C4-2B (cell line): Measurements from ENCODE around the gene PBRM1.
"Not testable (repeated sequence)": the region's sequence is repeated elsewhere in the genome, so short reads cannot be mapped to it uniquely, and the experiment has no call there.

Experiments used
- H3K27ac ChIP-seq: fragments of 450-650 bp; 2 replicates; pipeline ENCODE4 v1.5.1; 2017
- CTCF ChIP-seq: fragments of 450-650 bp; conservative IDR thresholded peaks from 2 replicates; pipeline ENCODE4 v1.5.1; 2017; ENCODE audit warnings: mild to moderate bottlenecking
- ZFX ChIP-seq: fragments of 450-650 bp; IDR thresholded peaks from 2 replicates; pipeline ENCODE4 v1.6.1; 2017

PBRM1 gene

GRCh38 chr3:52678265-52679198, 7.2 kb downstream of the PBRM1 start:
- H3K27ac ChIP-seq = no peak overlapping the region
- TF ChIP-seq CTCF (no peak), ZFX (no peak)

- not testable (repeated sequence) for H3K27ac ChIP-seq
These were observed 9.5 kb downstream of the PBRM1 start for GRCh38 chr3:52676201-52676600.

DNA sequence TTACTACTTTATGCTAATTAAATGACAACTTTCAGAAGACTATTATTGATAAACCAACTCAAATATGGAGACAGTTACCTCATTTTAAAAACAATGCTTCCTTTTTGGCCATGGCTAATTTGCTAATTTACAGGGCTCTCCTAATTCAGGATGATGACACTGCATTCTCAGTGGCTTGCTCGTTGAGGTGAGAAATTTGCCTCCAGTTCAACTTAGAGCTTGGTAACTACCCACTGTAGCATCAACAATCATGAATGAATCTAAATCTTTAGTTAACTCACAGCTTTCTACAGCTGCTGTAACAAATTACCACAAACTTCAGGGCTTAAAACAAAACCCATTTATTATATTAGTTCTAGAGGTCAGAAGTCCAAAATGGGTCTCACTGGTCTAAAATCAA, 14.0 kb downstream of the PBRM1 start:
- no peak for TF ChIP-seq CTCF
- TF ChIP-seq ZFX = no peak

DNA sequence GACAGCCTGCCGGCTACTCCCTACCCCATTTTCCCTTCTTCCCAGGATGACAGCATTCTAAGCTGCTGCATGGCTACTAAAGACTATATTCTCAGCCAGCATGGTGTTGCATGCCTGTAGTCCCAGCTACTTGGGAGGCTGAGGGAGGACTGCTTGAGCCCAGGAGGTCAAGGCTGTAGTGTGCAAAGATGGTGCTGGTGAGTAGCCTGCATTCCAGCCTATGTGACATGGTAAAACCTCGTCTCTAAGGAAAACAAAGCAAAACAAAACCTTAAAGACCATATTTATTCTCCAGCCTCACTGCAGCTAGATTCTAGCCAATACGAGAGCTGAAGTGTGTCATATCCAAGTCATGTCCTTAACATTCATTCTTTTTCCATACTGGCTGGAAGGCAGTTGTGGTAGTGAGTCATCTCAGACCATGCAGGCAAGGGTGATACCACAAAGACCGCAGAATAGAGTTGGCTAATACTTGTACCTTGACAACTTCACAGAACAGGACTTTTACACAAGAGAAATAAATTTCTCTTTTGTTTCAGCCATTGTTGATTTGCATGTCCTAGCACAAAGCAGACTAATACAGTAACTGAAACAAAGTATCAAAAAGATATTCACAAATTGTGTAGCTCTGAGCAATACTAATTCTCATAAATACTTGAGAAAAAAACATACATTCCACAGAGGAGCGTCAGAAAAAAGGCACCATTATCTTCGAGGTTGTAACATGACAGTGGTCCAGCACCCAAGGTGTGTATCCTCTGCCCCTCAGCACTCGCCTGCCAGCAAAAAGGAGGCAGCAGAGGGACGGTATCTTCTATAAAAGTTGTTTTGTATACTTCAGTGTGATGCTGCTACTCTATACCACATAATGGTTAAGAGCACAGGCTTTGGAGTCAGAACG, 14.8 kb downstream of the PBRM1 start:
- no peak for TF ChIP-seq ZFX
- TF ChIP-seq CTCF = no peak
- H3K27ac ChIP-seq = no peak overlapping the region

More for the DNA sequence above, 14.0 kb downstream of the PBRM1 start:
- no peak overlapping the region for H3K27ac ChIP-seq

DNA sequence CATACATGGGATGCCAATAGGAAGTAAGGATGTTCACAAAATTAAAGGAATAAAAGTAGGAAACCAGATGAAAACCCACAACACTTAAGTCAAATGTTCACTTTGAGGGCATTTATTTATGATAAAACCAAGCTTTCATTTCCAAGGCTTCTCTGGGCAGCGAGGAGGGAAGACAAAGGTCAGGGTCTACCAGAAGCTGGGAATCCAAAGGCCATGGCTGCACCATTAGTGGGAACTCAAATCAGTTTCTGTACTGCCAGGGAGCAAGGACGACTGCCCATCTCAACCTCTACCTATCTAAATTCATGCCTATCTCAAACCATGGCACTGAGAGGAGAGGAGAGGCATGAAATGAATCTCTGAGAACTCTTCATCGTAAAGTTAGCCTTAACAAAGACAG, 22.6 kb downstream of the PBRM1 start:
- no peak overlapping the region for H3K27ac ChIP-seq
- TF ChIP-seq CTCF = no peak
- no peak for TF ChIP-seq ZFX

- TF ChIP-seq ZFX = no peak
- H3K27ac ChIP-seq = no peak overlapping the region
These were observed 25.7 kb downstream of the PBRM1 start for GRCh38 chr3:52660046-52660445.

- H3K27ac ChIP-seq = no peak overlapping the region
- TF ChIP-seq ZFX (no peak), CTCF (no peak)
These were observed 29.8 kb downstream of the PBRM1 start for GRCh38 chr3:52655895-52656294.

- TF ChIP-seq ZFX (no peak), CTCF (no peak)
- H3K27ac ChIP-seq = no peak overlapping the region
These were observed 34.1 kb downstream of the PBRM1 start for GRCh38 chr3:52651592-52651991.
